PC-3 (cell line): ENCODE measurements around the gene VEGFC.

Experiments used
- CTCF ChIP-seq: fragments of 300-600 bp; sonication (generic); conservative IDR thresholded peaks from 2 replicates; pipeline ENCODE4 v1.5.1; 2017; ENCODE audit warnings: antibody characterized with exemption, low read depth, mild to moderate bottlenecking, low read length
- EZH2 ChIP-seq: fragments of 300-600 bp; sonication (generic); IDR thresholded peaks from one replicate; pipeline ENCODE4 v1.6.1; 2017; ENCODE audit warnings: antibody characterized with exemption, mild to moderate bottlenecking, low read length; ENCODE audit not compliant: unreplicated experiment
- EZH2phosphoT487 ChIP-seq: fragments of 300-600 bp; sonication (generic); IDR thresholded peaks from 2 replicates; pipeline ENCODE4 v1.6.1; 2018; ENCODE audit warnings: mild to moderate bottlenecking, antibody characterized with exemption, low read length, borderline replicate concordance

DNA sequence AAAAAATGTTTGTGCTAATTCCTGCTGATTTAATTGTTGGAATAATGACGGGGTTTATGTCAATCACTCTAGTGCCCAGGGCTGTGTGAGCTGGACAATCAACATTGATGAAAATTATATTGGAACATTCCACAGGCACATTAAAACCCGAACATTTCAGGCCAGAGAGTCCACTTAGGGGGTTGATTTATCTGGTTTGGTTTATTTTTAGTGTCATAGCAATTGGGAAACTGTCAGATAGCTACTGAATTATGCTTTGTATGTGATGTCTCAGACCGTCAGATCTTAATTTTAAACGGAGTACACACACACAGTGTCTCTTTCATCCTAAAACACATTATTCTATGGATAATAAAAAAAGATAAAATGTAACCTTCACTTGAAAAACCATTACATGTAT lies 51.5 kb downstream of the VEGFC start:
- TF ChIP-seq EZH2 (no peak), EZH2phosphoT487 (no peak), CTCF (no peak)
